GM12874 (cell line): ENCODE measurements around the gene NEDD4L.

Source experiments
- TF ChIP-seq, protein P1 (sequence below): IDR thresholded peaks from 2 replicates; pipeline ENCODE4 v1.5.1; 2011; ENCODE audit warnings: low read depth, mild to moderate bottlenecking, control low read depth, low read length, moderate library complexity; ENCODE audit not compliant: insufficient read depth

NEDD4L gene

DNA sequence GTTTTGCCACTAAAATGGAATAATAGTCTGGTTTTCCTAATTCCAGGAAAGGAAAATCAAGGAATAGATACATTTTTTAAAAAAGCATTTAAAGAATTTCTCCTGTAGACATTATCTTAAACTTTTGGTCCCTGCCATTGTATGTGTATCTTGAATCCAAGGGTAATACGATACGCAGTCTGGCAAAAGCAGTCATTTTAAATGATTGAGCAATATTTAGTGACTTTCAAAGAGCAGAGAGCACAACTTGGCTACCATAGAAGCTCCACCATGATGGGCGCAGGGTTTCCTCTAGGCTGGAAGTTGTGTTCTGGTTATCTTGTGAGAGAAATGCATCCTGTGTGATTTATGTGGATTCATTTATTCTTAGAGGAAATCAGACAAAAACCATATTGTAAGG, 92.9 kb downstream of the NEDD4L start:
- TF ChIP-seq, protein P1, sequence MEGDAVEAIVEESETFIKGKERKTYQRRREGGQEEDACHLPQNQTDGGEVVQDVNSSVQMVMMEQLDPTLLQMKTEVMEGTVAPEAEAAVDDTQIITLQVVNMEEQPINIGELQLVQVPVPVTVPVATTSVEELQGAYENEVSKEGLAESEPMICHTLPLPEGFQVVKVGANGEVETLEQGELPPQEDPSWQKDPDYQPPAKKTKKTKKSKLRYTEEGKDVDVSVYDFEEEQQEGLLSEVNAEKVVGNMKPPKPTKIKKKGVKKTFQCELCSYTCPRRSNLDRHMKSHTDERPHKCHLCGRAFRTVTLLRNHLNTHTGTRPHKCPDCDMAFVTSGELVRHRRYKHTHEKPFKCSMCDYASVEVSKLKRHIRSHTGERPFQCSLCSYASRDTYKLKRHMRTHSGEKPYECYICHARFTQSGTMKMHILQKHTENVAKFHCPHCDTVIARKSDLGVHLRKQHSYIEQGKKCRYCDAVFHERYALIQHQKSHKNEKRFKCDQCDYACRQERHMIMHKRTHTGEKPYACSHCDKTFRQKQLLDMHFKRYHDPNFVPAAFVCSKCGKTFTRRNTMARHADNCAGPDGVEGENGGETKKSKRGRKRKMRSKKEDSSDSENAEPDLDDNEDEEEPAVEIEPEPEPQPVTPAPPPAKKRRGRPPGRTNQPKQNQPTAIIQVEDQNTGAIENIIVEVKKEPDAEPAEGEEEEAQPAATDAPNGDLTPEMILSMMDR: no peak

DNA sequence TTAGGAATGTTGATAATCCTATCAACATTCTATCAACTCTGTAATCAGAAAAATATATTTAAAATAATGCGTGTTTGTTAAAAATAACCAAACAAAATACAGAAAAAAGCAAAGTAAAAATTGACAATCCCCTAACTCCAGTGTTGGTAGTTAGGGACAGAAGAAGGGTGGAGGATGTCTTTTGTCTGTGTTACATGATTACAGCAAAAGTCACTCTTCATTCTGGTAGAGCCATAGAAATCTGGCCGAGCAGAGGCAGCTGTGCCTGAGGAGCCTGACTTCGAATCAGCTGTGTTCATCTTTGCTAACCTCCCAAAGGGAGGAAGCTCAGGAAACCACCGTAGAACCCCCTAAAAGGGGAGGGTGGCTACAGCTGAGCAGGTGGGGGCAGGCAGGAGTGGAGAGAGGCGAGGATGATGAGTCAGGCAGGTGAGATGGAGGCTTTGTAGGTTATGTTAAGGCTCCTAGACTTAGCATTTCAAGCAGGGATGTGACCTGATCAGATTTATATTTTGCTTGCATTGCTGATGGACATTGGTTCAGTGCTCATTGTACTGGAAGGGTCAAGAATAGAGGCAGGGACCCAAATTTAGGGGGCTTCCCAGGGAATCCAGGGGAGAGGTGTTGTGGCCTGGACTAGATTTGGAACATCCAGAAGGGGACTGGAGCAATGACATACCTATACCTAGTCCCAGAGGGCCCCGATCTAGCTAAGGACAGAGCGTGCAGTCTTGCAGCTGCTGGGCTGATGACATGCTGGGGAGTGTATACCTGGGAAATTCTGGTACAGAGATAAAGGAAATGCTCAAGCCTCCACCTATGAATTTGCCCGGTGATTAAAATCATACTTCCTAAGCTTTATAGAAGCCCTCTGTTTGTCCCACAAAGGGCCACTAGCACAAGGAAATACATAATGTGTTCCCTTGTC, 95.7 kb downstream of the NEDD4L start:
- TF ChIP-seq, protein P1: no peak

DNA sequence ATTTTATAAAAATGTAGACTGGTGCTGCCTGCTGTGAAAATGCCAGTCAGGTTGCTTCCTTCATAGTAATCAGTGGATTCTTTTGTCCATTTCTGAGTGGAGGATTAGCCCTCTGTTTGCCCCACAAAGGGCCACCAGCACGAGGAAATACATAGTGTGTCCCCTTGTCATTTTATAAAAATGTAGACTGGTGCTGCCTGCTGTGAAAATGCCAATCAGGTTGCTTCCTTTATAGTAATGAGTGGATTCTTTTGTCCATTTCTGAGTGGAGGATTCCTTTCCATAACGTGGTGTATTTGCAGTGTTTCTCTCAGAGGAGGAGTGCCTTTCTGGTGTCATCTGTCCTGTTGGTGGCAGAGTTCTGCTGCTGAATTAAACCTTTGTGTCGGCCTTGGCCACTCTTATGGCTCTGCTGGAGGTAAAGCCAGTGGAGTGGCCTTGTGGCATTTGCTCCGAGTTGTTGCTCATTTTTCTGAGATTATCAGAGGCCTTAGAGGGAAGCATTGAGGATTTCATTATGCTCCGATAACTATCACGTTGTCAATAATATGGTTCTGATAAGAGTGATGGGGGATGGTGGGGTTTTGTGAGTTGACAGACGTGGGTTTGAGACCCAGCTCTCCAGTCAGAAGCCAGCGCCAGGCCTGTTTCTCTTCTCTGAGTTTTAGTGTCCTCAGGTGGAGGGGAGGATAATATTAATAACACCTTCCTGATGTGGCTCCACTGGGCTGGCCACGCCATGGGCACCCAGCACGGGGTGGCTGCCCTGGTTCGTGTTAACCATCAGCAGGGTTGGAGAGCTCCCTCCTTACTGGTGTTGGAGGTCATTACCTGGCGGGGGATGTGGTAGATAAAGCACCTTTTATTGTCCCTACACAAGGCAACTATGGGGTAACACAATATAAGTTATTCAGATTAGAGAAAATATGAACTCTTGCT, 96.6 kb downstream of the NEDD4L start:
- TF ChIP-seq, protein P1: no peak

DNA sequence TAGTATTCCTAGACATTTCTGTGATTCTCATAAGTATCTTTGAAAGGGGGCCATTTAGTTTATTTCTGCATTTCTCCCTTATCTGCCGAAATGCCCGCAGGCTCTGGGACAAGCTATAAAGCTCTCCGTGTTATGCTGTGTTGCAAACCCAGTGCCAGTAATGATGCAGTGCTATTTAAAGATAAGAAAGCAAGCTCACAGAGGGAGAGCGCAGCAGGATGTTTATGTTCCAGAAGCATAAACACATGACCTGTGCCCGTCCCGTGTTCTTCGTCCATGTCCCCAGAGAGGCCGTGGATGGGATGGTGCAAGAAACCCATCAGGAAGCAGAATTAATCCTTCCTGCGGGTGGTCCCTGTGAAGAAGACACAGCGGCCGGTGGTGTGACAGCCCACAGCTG, 99.4 kb downstream of the NEDD4L start:
- TF ChIP-seq, protein P1: no peak

DNA sequence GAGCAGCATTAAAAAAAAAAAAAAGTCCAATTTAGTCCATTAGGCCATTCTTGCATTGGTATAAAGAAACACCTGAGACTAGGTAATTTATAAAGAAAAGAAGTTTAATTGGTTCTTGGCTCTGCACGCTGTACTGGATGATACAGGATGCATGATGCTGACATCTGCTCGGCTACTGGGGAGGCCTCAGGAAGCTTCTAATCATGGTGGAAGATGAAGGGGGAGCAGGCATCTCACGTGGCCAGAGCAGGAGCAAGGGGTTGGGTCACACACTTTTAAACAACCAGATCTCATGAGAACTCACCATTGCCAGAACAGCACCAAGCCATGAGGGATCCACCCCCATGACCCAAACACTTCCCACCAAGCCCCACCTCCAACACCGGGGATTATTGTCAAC, 100.1 kb downstream of the NEDD4L start:
- TF ChIP-seq, protein P1: no peak

DNA sequence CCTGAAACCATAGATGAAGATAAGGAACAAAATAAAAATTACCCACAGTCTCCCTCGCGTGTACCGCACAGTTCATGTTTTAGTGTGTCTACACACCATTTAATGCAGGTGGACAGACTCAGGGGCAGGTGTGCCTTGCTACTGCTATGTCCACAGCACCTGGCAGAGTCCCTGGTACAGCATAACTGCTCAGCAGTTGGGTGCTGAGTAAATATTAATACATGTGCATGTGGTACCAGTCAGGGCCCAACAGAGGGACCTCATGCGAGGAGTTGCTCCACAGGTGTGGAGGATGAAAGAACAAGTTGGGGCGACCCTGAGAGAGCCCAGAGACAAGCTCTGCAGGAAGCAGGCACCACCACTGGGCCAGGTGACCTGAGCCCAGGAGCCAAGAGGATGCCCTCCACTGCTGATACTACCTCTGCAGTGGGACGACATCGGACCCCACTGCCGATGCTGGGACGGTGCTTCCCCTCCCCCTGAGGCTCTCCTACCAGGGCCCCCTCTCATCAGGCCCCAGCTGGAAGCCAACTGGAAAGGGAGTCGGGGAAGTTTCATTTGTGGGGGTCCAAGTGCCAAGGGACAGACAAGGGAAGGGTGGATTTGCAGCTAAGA, 100.8 kb downstream of the NEDD4L start:
- TF ChIP-seq, protein P1: no peak

DNA sequence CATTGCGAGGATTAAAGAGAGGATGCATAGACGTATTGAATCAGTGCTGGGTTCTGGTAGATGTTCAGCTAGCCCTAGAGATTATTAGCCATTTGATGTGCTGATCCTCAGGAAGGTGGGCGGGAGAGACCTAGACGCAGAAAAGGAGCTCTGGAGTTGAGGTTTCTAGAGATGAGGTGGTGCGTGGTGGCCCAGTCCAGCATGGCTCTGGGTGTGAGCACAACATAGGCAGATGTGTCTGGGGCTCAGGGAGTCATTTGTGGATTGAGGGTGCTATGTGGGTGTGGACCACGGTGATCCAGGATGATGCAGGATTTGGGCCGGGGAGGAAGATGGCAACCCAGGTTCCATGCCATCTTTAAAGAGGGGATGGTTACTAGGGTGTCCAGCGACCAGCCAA, 102.1 kb downstream of the NEDD4L start:
- TF ChIP-seq, protein P1: no peak
